Epithelial cell of proximal tubule (primary cell): ENCODE measurements around the gene PKIG. TPM values are rescaled to one million over a fixed set of nuclear protein-coding genes. Genes with fewer than 3 reads are reported as not detected.

Experiments
- DNase-seq: peaks from one replicate; pipeline ENCODE4 v3.0.0-alpha.2; 2011; ENCODE audit warnings: low read depth
- H3K4me3 ChIP-seq: 2 replicates; pipeline ENCODE4 v1.5.1; 2011; ENCODE audit warnings: low read depth, mild to moderate bottlenecking, low read length
- CTCF ChIP-seq: conservative IDR thresholded peaks from 2 replicates; pipeline ENCODE4 v1.5.1; 2012; ENCODE audit warnings: low read depth, mild to moderate bottlenecking, low read length
- total RNA-seq: library from RNA; depleted of rRNA; stranded (reverse); fragments of >200 nt; gene quantifications from 2 replicates; pipeline ENCODE4 v1.2.3, GENCODE V29; 2015

Gene PKIG
- total RNA-seq, 1 donor from 2014 or later = 64.3 TPM

GRCh38 chr20:44616604-44616964 is 34.2 kb downstream of the PKIG start:
- TF ChIP-seq CTCF = no peak
- no peak overlapping the region for H3K4me3 ChIP-seq
- no peak for DNase-seq

GRCh38 chr20:44618318-44618731 is 35.9 kb downstream of the PKIG start:
- H3K4me3 ChIP-seq = no peak overlapping the region
- TF ChIP-seq CTCF = no peak
- DNase-seq = no peak

- H3K4me3 ChIP-seq = no peak overlapping the region
- DNase-seq = no peak
- TF ChIP-seq CTCF = no peak
These were observed 36.9 kb downstream of the PKIG start for GRCh38 chr20:44619294-44619693.

GRCh38 chr20:44620030-44620429 is 37.7 kb downstream of the PKIG start:
- TF ChIP-seq CTCF = no peak
- no peak overlapping the region for H3K4me3 ChIP-seq

GRCh38 chr20:44621325-44621724 is 38.9 kb downstream of the PKIG start:
- no peak for DNase-seq
- H3K4me3 ChIP-seq = no peak overlapping the region
- no peak for TF ChIP-seq CTCF

More at GRCh38 chr20:44620030-44620429, 37.7 kb downstream of the PKIG start:
- no peak for DNase-seq

- DNase-seq = no peak
- TF ChIP-seq CTCF = no peak
- no peak overlapping the region for H3K4me3 ChIP-seq
These were observed 39.6 kb downstream of the PKIG start for GRCh38 chr20:44621939-44622338.

- DNase-seq = no peak
- no peak for TF ChIP-seq CTCF
These were observed 40.3 kb downstream of the PKIG start for GRCh38 chr20:44622501-44623270.

More at GRCh38 chr20:44622501-44623270, 40.3 kb downstream of the PKIG start:
- H3K4me3 ChIP-seq = no peak overlapping the region
